ENCODE measurements around the gene KRTAP5-5. TPM values are rescaled to one million over a fixed set of nuclear protein-coding genes. Genes with fewer than 3 reads are reported as not detected.

The KRTAP5-5 gene
- total RNA-seq, 2 donors from 2014 or later, result not detected

DNA sequence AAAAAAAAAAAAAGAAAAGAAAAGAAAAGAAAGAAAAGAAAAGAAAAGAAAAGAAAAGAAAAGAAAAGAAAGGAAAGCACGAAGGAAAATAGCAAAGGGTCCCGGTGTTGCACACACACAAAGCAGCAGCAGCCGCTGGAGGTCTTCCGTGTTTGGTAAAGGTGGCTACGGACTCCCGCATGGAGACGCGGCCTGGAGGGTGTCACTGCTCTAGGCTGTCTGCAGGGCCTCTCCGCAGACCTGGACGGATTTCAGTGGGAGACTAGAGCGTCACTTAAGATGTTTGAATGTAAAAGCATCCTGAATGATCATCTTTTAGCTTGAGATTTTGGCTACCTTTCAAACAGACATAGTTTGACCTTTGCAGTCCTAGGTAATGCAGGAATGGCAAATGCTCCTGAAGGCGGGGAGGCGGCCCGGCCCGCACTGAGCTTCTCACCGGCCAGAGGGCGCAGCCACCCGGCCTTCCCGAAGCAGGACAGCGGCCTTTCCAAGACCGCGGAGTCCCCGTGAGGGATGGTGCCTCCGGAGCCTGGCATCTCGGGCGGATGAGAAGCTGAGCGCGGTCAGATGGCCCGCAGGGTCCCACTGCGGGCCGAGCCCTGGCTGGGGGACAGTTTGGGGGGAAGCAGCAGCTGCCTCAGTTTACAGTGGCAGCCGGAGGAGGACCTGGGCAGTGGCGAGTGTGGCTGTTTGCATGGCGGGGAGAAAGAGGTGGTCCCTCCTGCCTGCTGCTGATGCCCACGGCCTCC is 18.5 kb downstream of the KRTAP5-5 start:
- H3K27me3 ChIP-seq (ENCODE audit: control insufficient read depth, insufficient read depth, low read length, poor library complexity, severe bottlenecking), result peaks cover 30% of the 10 kb centered on the region
- Mint-ChIP-seq H3K9me3 (no peaks in the 10 kb centered on the region), H3K36me3 (ENCODE audit: low read depth) (no peaks in the 10 kb centered on the region), H3K27me3 (ENCODE audit: insufficient read depth) (peaks cover 45% of the 10 kb centered on the region), H3K27ac (no peak overlapping the region), H3K4me3 (no peak overlapping the region), H3K4me1 (no peaks in the 10 kb centered on the region)
- DNase-seq, result no peak
- no peaks in the 10 kb centered on the region for H3K9me3 ChIP-seq (ENCODE audit: control insufficient read depth, low read length)
- WGBS, 2 experiments (ENCODE audit: insufficient coverage in 1 of 2, insufficient read length in 1 of 2), result 93 to 97% methylated on average over 21 to 35 of the region's 35 CpGs
- no peak overlapping the region for H3K27ac ChIP-seq (ENCODE audit: low read depth, low read length)
- no peak for TF ChIP-seq CTCF (conservative IDR thresholded peaks at IDR 0.05)
- no peak overlapping the region for H3K4me3 ChIP-seq (ENCODE audit: low read length)
- no peaks in the 10 kb centered on the region for H3K36me3 ChIP-seq (ENCODE audit: control insufficient read depth, insufficient read depth, low read length)
- no peak overlapping the region for H3K9ac ChIP-seq (ENCODE audit: extremely low read depth, low read length, poor library complexity, severe bottlenecking)
- H3K4me1 ChIP-seq (ENCODE audit: control insufficient read depth, insufficient read depth, low read length), result no peaks in the 10 kb centered on the region

DNA sequence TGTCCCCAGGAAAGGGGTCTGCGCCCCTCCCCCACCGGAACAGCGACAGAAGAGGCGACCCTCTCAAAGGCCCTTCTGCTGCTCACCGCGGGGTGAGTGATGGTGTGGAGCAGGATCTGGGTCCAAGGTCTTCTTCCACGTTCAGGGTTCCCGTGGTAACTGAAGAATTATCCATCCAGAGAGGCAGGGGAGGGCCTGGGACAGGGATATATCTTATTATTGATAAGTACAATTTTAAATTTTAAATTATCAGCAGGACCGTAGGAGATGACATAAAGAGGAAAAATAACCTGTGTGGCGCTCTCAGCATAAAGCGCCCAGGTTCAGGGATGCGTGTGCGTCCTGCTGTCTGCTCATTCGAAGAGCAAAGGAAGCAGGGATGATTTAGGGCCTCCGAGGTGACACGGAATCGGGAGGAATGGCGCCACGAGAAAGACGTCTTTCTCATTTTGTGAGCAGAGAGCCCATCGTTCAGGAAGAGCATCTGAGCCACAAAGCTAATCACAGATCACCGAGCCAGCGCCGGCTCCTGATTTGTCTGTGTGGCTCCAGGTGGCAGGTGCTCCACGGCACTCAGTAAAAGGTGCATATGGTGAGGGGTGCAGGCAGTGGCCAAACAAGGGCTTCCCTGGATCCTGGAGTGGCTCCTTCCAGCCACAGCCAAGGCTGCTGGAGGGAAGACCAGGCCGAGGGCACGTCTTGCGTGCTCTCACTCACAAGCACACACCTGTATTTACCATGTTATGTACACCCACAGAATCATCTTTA is 19.3 kb downstream of the KRTAP5-5 start:
- DNase-seq, result no peak
- TF ChIP-seq CTCF (conservative IDR thresholded peaks at IDR 0.05), result no peak
- H3K4me1 Mint-ChIP-seq, result no peaks in the 10 kb centered on the region
- Histone ChIP-seq H3K4me3 (ENCODE audit: low read length) (no peak overlapping the region), H3K27ac (ENCODE audit: low read depth, low read length) (no peak overlapping the region), H3K36me3 (ENCODE audit: control insufficient read depth, insufficient read depth, low read length) (no peaks in the 10 kb centered on the region), H3K9me3 (ENCODE audit: control insufficient read depth, low read length) (no peaks in the 10 kb centered on the region), H3K27me3 (ENCODE audit: control insufficient read depth, insufficient read depth, low read length, poor library complexity, severe bottlenecking) (peaks cover 38% of the 10 kb centered on the region), H3K9ac (ENCODE audit: extremely low read depth, low read length, poor library complexity, severe bottlenecking) (no peak overlapping the region), H3K4me1 (ENCODE audit: control insufficient read depth, insufficient read depth, low read length) (no peaks in the 10 kb centered on the region)
- H3K4me3 Mint-ChIP-seq, result no peak overlapping the region
- H3K27me3 Mint-ChIP-seq (ENCODE audit: insufficient read depth), result peaks cover 50% of the 10 kb centered on the region
- no peaks in the 10 kb centered on the region for H3K9me3 Mint-ChIP-seq
- WGBS, 2 experiments (ENCODE audit: insufficient coverage in 1 of 2, insufficient read length in 1 of 2), result 91 to 92% methylated on average over 19 to 28 of the region's 28 CpGs
- H3K27ac Mint-ChIP-seq, result no peak overlapping the region
- no peaks in the 10 kb centered on the region for H3K36me3 Mint-ChIP-seq (ENCODE audit: low read depth)

DNA sequence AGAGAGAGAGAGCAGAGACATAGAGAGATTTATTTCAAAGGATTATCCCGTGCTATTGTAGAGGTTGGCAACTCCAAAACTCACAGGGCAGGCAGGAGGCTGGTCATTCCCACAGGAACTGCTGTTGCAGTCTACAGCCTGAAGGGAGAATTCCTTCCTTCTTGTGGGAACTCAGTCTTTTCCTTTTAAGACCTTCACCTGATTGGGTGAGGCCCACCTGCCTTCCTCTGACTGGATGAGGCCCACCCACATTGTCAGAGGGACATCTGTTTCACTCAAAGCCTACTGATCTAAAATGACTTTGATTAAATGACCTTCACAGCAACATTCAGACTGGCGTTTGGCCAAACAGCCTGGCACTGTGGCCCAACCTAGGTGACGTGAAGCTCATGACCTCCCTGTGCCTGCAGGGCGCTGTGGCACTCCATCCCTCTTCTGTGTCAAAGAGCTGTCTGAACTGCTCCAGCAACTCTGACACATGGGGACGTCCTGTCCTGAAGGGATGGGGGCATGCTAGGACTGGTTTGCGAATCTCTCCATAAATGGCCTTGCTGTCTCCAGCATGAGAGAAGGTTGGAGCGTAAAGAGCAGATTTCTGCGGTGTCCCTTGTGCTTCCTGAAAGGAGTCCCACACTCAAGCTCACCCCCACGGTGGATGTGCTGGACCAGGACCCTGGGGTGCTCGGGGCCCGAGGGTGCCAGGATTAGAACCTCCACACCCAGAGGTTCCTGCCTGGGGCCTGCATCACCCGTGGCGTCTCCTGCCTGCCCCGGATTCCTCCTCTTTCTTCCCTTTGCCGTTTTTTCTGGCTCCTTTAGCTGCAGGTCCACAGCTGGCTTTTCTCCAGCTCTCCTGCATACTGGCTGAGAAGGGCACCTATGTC is 20.7 kb downstream of the KRTAP5-5 start:
- no peak for DNase-seq
- Histone ChIP-seq H3K4me3 (ENCODE audit: low read length) (no peak overlapping the region), H3K9me3 (ENCODE audit: control insufficient read depth, low read length) (no peaks in the 10 kb centered on the region), H3K36me3 (ENCODE audit: control insufficient read depth, insufficient read depth, low read length) (no peaks in the 10 kb centered on the region), H3K9ac (ENCODE audit: extremely low read depth, low read length, poor library complexity, severe bottlenecking) (no peak overlapping the region), H3K27me3 (ENCODE audit: control insufficient read depth, insufficient read depth, low read length, poor library complexity, severe bottlenecking) (peaks cover 52% of the 10 kb centered on the region), H3K4me1 (ENCODE audit: control insufficient read depth, insufficient read depth, low read length) (no peaks in the 10 kb centered on the region), H3K27ac (ENCODE audit: low read depth, low read length) (no peak overlapping the region)
- Mint-ChIP-seq H3K27ac (no peak overlapping the region), H3K9me3 (no peaks in the 10 kb centered on the region), H3K4me3 (no peak overlapping the region), H3K36me3 (ENCODE audit: low read depth) (no peaks in the 10 kb centered on the region), H3K4me1 (no peaks in the 10 kb centered on the region), H3K27me3 (ENCODE audit: insufficient read depth) (peaks cover 57% of the 10 kb centered on the region)
- peak; percentile 19 for TF ChIP-seq CTCF (conservative IDR thresholded peaks at IDR 0.05)
- 77 to 78% methylated on average over 13 to 15 of the region's 15 CpGs for WGBS, 2 experiments (ENCODE audit: insufficient coverage in 1 of 2, insufficient read length in 1 of 2)
